T-helper 17 cell (primary cell): ENCODE data around the gene UTS2B. TPM values are rescaled to one million over a fixed set of nuclear protein-coding genes. Genes with fewer than 3 reads are reported as not detected.

ENCODE experiments used
- ATAC-seq: fragments of 150-1000 bp; cut with Tn5 transposase; 2 replicates; pipeline ENCODE4 v1.10.0; 2021; ENCODE audit warnings: mild to moderate bottlenecking, moderate library complexity
- DNase-seq, 3 donors: peaks; one replicate each; pipeline versions ENCODE4 v3.0.0 to v3.0.0-alpha.2; 2020 to 2021
- H3K9me3 ChIP-seq: one replicate; pipeline ENCODE4 v1.7.0; 2013; ENCODE audit warnings: low read length, mild to moderate bottlenecking; ENCODE audit not compliant: control insufficient read depth, poor library complexity, severe bottlenecking
- H3K27ac Mint-ChIP-seq: one replicate; pipeline ENCODE4 v1.8.0; 2022; ENCODE audit warnings: mild to moderate bottlenecking, moderate library complexity, mixed read lengths
- H3K27me3 Mint-ChIP-seq: one replicate; pipeline ENCODE4 v1.8.0; 2022; ENCODE audit warnings: mixed read lengths
- H3K36me3 Mint-ChIP-seq: one replicate; pipeline ENCODE4 v1.8.0; 2022; ENCODE audit warnings: low read depth, mixed read lengths
- H3K4me1 Mint-ChIP-seq: one replicate; pipeline ENCODE4 v1.8.0; 2022; ENCODE audit warnings: mild to moderate bottlenecking, mixed read lengths
- H3K4me3 Mint-ChIP-seq: one replicate; pipeline ENCODE4 v1.8.0; 2022; ENCODE audit warnings: mild to moderate bottlenecking, moderate library complexity, mixed read lengths
- total RNA-seq, 4 donors: library from RNA in 2 of 4; stranded (reverse) in 2 of 4; gene quantifications; one replicate each; pipeline ENCODE4 v1.2.3 and lab custom pipeline; 2022 to 2026

Gene UTS2B
- not detected for total RNA-seq
- total RNA-seq (lab: John Stamatoyannopoulos, UW), result 0 to 0.08 reads per million in 2 donors

GRCh38 chr3:191329654-191330529 is at the start of gene UTS2B:
Gene UTS2B (minus strand): TSS chr3:191330526. CDS start chr3:191282189, 48,337 bp downstream.
- ATAC-seq (peak; percentile 32), DNase-seq (peak in 1 of 3 donors; percentile 19)
- Mint-ChIP-seq H3K27me3 (peaks cover 14% of the 10 kb centered on the region), H3K36me3 (peaks cover 2% of the 10 kb centered on the region), H3K27ac (peak within 1 kb of the TSS; percentile 61), H3K4me1 (peaks cover 10% of the 10 kb centered on the region), H3K4me3 (peak within 1 kb of the TSS; percentile 76)
- H3K9me3 ChIP-seq, result no peaks in the 10 kb centered on the region

- H3K27me3 Mint-ChIP-seq, result no peaks in the 10 kb centered on the region
- ATAC-seq, result no peak
- no peaks in the 10 kb centered on the region for H3K9me3 ChIP-seq
- H3K4me1 Mint-ChIP-seq, result peaks cover 6% of the 10 kb centered on the region
- H3K27ac Mint-ChIP-seq, result no peak overlapping the region
- H3K36me3 Mint-ChIP-seq, result peaks cover 3% of the 10 kb centered on the region
- DNase-seq, result no peak
- H3K4me3 Mint-ChIP-seq, result no peak overlapping the region
Measured at GRCh38 chr3:191380001-191380400, 49.7 kb upstream of the UTS2B start.

- Mint-ChIP-seq H3K27ac (no peak overlapping the region), H3K36me3 (peaks cover 3% of the 10 kb centered on the region), H3K27me3 (no peaks in the 10 kb centered on the region), H3K4me1 (peaks cover 6% of the 10 kb centered on the region), H3K4me3 (no peak overlapping the region)
- H3K9me3 ChIP-seq, result no peaks in the 10 kb centered on the region
- DNase-seq (no peak), ATAC-seq (peak; percentile 37)
Measured at GRCh38 chr3:191379446-191379845, 49.1 kb upstream of the UTS2B start.

- peak overlapping the region; percentile 36 for H3K4me3 Mint-ChIP-seq
Measured at GRCh38 chr3:191378142-191378812, 48.0 kb upstream of the UTS2B start.

GRCh38 chr3:191376516-191377141 is 46.3 kb upstream of the UTS2B start:
- Mint-ChIP-seq H3K27ac (no peak overlapping the region), H3K36me3 (peaks cover 3% of the 10 kb centered on the region), H3K4me3 (no peak overlapping the region), H3K4me1 (peaks cover 6% of the 10 kb centered on the region), H3K27me3 (no peaks in the 10 kb centered on the region)
- ATAC-seq (no peak), DNase-seq (no peak)
- no peaks in the 10 kb centered on the region for H3K9me3 ChIP-seq

More at GRCh38 chr3:191378142-191378812, 48.0 kb upstream of the UTS2B start:
- no peaks in the 10 kb centered on the region for H3K9me3 ChIP-seq
- H3K27ac Mint-ChIP-seq, result no peak overlapping the region
- no peaks in the 10 kb centered on the region for H3K27me3 Mint-ChIP-seq
- ATAC-seq (no peak), DNase-seq (no peak)
- peaks cover 6% of the 10 kb centered on the region for H3K4me1 Mint-ChIP-seq
- peaks cover 3% of the 10 kb centered on the region for H3K36me3 Mint-ChIP-seq

- no peaks in the 10 kb centered on the region for H3K27me3 Mint-ChIP-seq
- H3K4me1 Mint-ChIP-seq, result no peaks in the 10 kb centered on the region
- H3K27ac Mint-ChIP-seq, result no peak overlapping the region
- no peaks in the 10 kb centered on the region for H3K36me3 Mint-ChIP-seq
- DNase-seq (no peak), ATAC-seq (no peak)
- H3K9me3 ChIP-seq, result no peaks in the 10 kb centered on the region
- no peak overlapping the region for H3K4me3 Mint-ChIP-seq
Measured at GRCh38 chr3:191373327-191373726, 43.0 kb upstream of the UTS2B start.

- Mint-ChIP-seq H3K27ac (no peak overlapping the region), H3K36me3 (no peaks in the 10 kb centered on the region), H3K4me1 (no peaks in the 10 kb centered on the region), H3K27me3 (no peaks in the 10 kb centered on the region), H3K4me3 (peak overlapping the region; percentile 36)
- no peak for DNase-seq
- ATAC-seq, result no peak
- no peaks in the 10 kb centered on the region for H3K9me3 ChIP-seq
Measured at GRCh38 chr3:191372122-191372521, 41.8 kb upstream of the UTS2B start.

- H3K9me3 ChIP-seq, result no peaks in the 10 kb centered on the region
- Mint-ChIP-seq H3K36me3 (no peaks in the 10 kb centered on the region), H3K4me3 (no peak overlapping the region), H3K27ac (no peak overlapping the region), H3K4me1 (no peaks in the 10 kb centered on the region), H3K27me3 (no peaks in the 10 kb centered on the region)
- ATAC-seq, result no peak
- no peak for DNase-seq
Measured at GRCh38 chr3:191369616-191370010, 39.3 kb upstream of the UTS2B start.

GRCh38 chr3:191368755-191369615 is 38.7 kb upstream of the UTS2B start:
- Mint-ChIP-seq H3K27me3 (no peaks in the 10 kb centered on the region), H3K36me3 (no peaks in the 10 kb centered on the region), H3K27ac (no peak overlapping the region), H3K4me1 (no peaks in the 10 kb centered on the region), H3K4me3 (no peak overlapping the region)
- ATAC-seq (no peak), DNase-seq (no peak)
- H3K9me3 ChIP-seq, result no peaks in the 10 kb centered on the region

GRCh38 chr3:191366675-191367074 is 36.3 kb upstream of the UTS2B start:
- DNase-seq (no peak), ATAC-seq (no peak)
- Mint-ChIP-seq H3K27me3 (no peaks in the 10 kb centered on the region), H3K36me3 (no peaks in the 10 kb centered on the region), H3K4me3 (no peak overlapping the region), H3K27ac (no peak overlapping the region), H3K4me1 (no peaks in the 10 kb centered on the region)
- no peaks in the 10 kb centered on the region for H3K9me3 ChIP-seq

- Mint-ChIP-seq H3K36me3 (no peaks in the 10 kb centered on the region), H3K27ac (no peak overlapping the region), H3K4me3 (no peak overlapping the region), H3K4me1 (peaks cover 2% of the 10 kb centered on the region), H3K27me3 (no peaks in the 10 kb centered on the region)
- no peak for DNase-seq
- ATAC-seq, result no peak
- H3K9me3 ChIP-seq, result no peaks in the 10 kb centered on the region
Measured at GRCh38 chr3:191363221-191363620, 32.9 kb upstream of the UTS2B start.

GRCh38 chr3:191362524-191363090 is 32.3 kb upstream of the UTS2B start:
- H3K27me3 Mint-ChIP-seq, result no peaks in the 10 kb centered on the region
- no peak for ATAC-seq
- H3K27ac Mint-ChIP-seq, result no peak overlapping the region
- peaks cover 2% of the 10 kb centered on the region for H3K4me1 Mint-ChIP-seq
- no peaks in the 10 kb centered on the region for H3K36me3 Mint-ChIP-seq
- no peak for DNase-seq
- no peak overlapping the region for H3K4me3 Mint-ChIP-seq
- H3K9me3 ChIP-seq, result no peaks in the 10 kb centered on the region
